A549 (cell line): ENCODE data around the gene CCDC50. TPM values are rescaled to one million over a fixed set of nuclear protein-coding genes. Genes with fewer than 3 reads are reported as not detected.

Source experiments
- ATAC-seq, 2 experiments: fragments of 200-7000 bp in 1 of 2; fragments of >200 bp in 1 of 2; cut with Nextera tagmentation in 1 of 2; cut with Tn5 transposase in 1 of 2; 3 replicates each; pipeline versions ENCODE4 v1.8.0 to v1.9.1; 2018 to 2020; ENCODE audit warnings: mild to moderate bottlenecking in 1 of 2, moderate library complexity in 1 of 2
- CTCF ChIA-PET: fragments of 300-600 bp; sonication (Branson Sonifier 250); formaldehyde crosslinking; extraction: SDS; loops from one replicate; lab custom pipeline; 2021; ENCODE audit warnings: antibody characterized with exemption, inconsistent platforms; lab: Yijun Ruan, JAX
- POLR2A ChIA-PET: fragments of 350-600 bp; formaldehyde crosslinking; extraction: SDS; loops from one replicate; lab custom pipeline; 2021; ENCODE audit warnings: antibody characterized with exemption, inconsistent platforms; lab: Yijun Ruan, JAX
- DNase-seq, 2 experiments: peaks; one replicate each; pipeline versions ENCODE4 v3.0.0 to v3.0.0-alpha.2; 2011 to 2016; ENCODE audit warnings: low read depth in 1 of 2, low spot score in 1 of 2
- FAIRE-seq: peaks from 2 replicates; lab custom pipeline; 2011; peaks lifted over from hg19 to GRCh38; lab: Jason Lieb, UNC
- H3K27ac ChIP-seq, 2 experiments: fragments of >200 bp; sonication (Bioruptor Twin); formaldehyde crosslinking; 3 replicates each; pipeline ENCODE4 v1.5.1; 2016 to 2017
- H3K4me1 ChIP-seq: fragments of >200 bp; sonication (Bioruptor Twin); formaldehyde crosslinking; 3 replicates; pipeline ENCODE4 v1.6.1; 2016
- H3K4me2 ChIP-seq: fragments of >200 bp; sonication (Bioruptor Twin); formaldehyde crosslinking; 3 replicates; pipeline ENCODE4 v1.6.1; 2016
- H3K4me3 ChIP-seq: fragments of >200 bp; sonication (Bioruptor Twin); formaldehyde crosslinking; 3 replicates; pipeline ENCODE4 v1.5.1; 2016
- H3K9me3 ChIP-seq: fragments of >200 bp; sonication (Bioruptor Twin); formaldehyde crosslinking; 3 replicates; pipeline ENCODE4 v1.6.1; 2016
- ESRRA ChIP-seq: fragments of 150-350 bp; IDR thresholded peaks from 2 replicates; pipeline ENCODE4 v1.6.1; 2014; ENCODE audit warnings: mild to moderate bottlenecking, low read length, borderline replicate concordance
- FOSL2 ChIP-seq, 2 experiments: fragments of 450-650 bp in 1 of 2; fragments of >200 bp in 1 of 2; sonication (Bioruptor Twin) in 1 of 2; formaldehyde crosslinking; IDR thresholded peaks; 2 replicates each; pipeline versions ENCODE4 v1.5.0 to v1.6.1; 2016 to 2020; ENCODE audit warnings: mild to moderate bottlenecking in 1 of 2, moderate library complexity in 1 of 2
- FOXS1 ChIP-seq: fragments of 250-450 bp; sonication (Bioruptor Pico); IDR thresholded peaks from 2 replicates; pipeline ENCODE4 v1.5.0; 2020; ENCODE audit warnings: mild to moderate bottlenecking, moderate library complexity
- GATA3 ChIP-seq: IDR thresholded peaks from 2 replicates; pipeline ENCODE4 v1.6.1; 2012; ENCODE audit warnings: borderline replicate concordance
- HDAC2 ChIP-seq: fragments of 200-600 bp; sonication (generic); IDR thresholded peaks from 2 replicates; pipeline ENCODE4 v1.6.1; 2016
- JUN ChIP-seq, 2 experiments: fragments of >200 bp; sonication (Bioruptor Twin); formaldehyde crosslinking; IDR thresholded peaks; 2 replicates in 1 of 2; 3 replicates in 1 of 2; pipeline ENCODE4 v1.6.1; 2016 to 2017
- KDM5A ChIP-seq: fragments of 200-600 bp; sonication (generic); IDR thresholded peaks from 2 replicates; pipeline ENCODE4 v1.6.1; 2016; ENCODE audit warnings: antibody characterized with exemption, mild to moderate bottlenecking
- NFE2L2 ChIP-seq: fragments of 150-350 bp; conservative IDR thresholded peaks from 2 replicates; pipeline ENCODE4 v1.6.1; 2014; ENCODE audit warnings: low read length
- NR3C1 ChIP-seq: fragments of >200 bp; sonication (Bioruptor Twin); formaldehyde crosslinking; IDR thresholded peaks from 3 replicates; pipeline ENCODE4 v1.6.1; 2017
- PBX3 ChIP-seq: IDR thresholded peaks from 2 replicates; pipeline ENCODE4 v1.6.1; 2012
- PHF8 ChIP-seq: fragments of 200-600 bp; sonication (generic); IDR thresholded peaks from 2 replicates; pipeline ENCODE4 v1.6.1; 2016; ENCODE audit warnings: low read depth, mild to moderate bottlenecking, antibody characterized with exemption, moderate library complexity, borderline replicate concordance
- POLR2A ChIP-seq: IDR thresholded peaks from 2 replicates; pipeline ENCODE4 v1.6.1; 2012; ENCODE audit warnings: mild to moderate bottlenecking, low read length
- RAD21 ChIP-seq, 2 experiments: fragments of >200 bp in 1 of 2; sonication (Bioruptor Twin) in 1 of 2; formaldehyde crosslinking in 1 of 2; IDR thresholded peaks in 1 of 2; conservative IDR thresholded peaks in 1 of 2; 2 replicates in 1 of 2; 3 replicates in 1 of 2; pipeline ENCODE4 v1.6.1; 2012 to 2018; ENCODE audit warnings: inconsistent platforms in 1 of 2
- RARB ChIP-seq: fragments of 250-450 bp; sonication (Bioruptor Pico); IDR thresholded peaks from 2 replicates; pipeline ENCODE4 v1.8.0; 2021; ENCODE audit warnings: mild to moderate bottlenecking, moderate library complexity
- ZNF302 ChIP-seq: fragments of 250-450 bp; sonication (Bioruptor Pico); IDR thresholded peaks from 2 replicates; pipeline ENCODE4 v1.9.0; 2021; ENCODE audit warnings: inconsistent platforms, mild to moderate bottlenecking, moderate library complexity
- WGBS: methylation state at CpG from one replicate; pipeline ENCODE4 v1.1.6; 2017; ENCODE audit errors: missing lambda C conversion rate; 5-methylcytosine and 5-hydroxymethylcytosine counted together
- polyA plus RNA-seq, 4 experiments: library from polyadenylated mRNA; depleted of rRNA in 3 of 4; stranded (reverse); fragments of >200 nt; fragmentation: RNase III in 1 of 4; extraction: RNeasy Plus Mini Kit Qiagen cat#74134 plus additional on column Dnase treatment in 1 of 4; gene quantifications; 2 replicates in 3 of 4; 3 replicates in 1 of 4; pipeline ENCODE4 v1.2.3, GENCODE V29; 2011 to 2017
- TF ChIP-seq, protein P1 (sequence below): fragments of 250-450 bp; sonication (Bioruptor Pico); IDR thresholded peaks from 2 replicates; pipeline ENCODE4 v1.5.0; 2020; ENCODE audit warnings: low read depth, mild to moderate bottlenecking, moderate library complexity
- TF ChIP-seq, protein P2 (sequence below): fragments of >200 bp; sonication (Bioruptor Twin); formaldehyde crosslinking; IDR thresholded peaks from 3 replicates; pipeline ENCODE4 v1.6.1; 2016

Gene CCDC50
- polyA plus RNA-seq, 2 of the 4 experiments (the other 2 are of a cell fraction): 20.1 to 43.8 TPM

DNA sequence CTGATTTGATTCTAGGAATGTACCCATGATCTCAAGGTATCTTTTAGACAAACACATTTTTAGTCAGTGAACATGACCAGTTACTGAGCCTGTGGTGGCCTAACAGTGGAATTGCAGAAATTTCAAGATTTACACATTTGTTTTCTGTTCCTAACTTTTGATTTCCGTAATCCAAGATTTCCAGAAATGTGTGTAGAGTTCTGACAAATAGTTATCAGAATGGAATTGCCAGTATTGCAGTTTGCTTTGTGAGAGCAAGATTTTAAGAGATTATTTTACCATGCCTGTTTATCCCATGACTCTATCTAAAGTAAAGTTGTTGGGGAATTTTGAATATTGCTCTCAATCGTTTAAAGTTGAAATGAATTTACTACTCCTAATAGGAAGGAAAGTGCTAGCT lies 12.8 kb downstream of the CCDC50 start:
- DNase-seq: no peak
- ChIA-PET POLR2A (no interaction called here), CTCF (no interaction called here)
- no peak for ATAC-seq
- Histone ChIP-seq H3K27ac (no peak overlapping the region), H3K4me1 (peaks cover 43% of the 10 kb centered on the region), H3K4me2 (no peak overlapping the region), H3K4me3 (no peak overlapping the region), H3K9me3 (no peaks in the 10 kb centered on the region)
- 79% methylated on average over 2 of the region's 2 CpGs for WGBS
- TF ChIP-seq KDM5A: no peak
- no peak for TF ChIP-seq POLR2A
- FAIRE-seq: no peak

GRCh38 chr3:191342411-191342810 lies 13.2 kb downstream of the CCDC50 start:
- no peaks in the 10 kb centered on the region for H3K9me3 ChIP-seq
- no peak overlapping the region for H3K27ac ChIP-seq
- ChIA-PET CTCF (no interaction called here), POLR2A (no interaction called here)
- peaks cover 40% of the 10 kb centered on the region for H3K4me1 ChIP-seq
- ATAC-seq (no peak), DNase-seq (no peak), FAIRE-seq (no peak)
- 0 out of 3 replicates have a peak overlapping the region, but pooled peaks have one; percentile 28 for H3K4me2 ChIP-seq
- TF ChIP-seq ESRRA: no peak
- TF ChIP-seq, protein P1, sequence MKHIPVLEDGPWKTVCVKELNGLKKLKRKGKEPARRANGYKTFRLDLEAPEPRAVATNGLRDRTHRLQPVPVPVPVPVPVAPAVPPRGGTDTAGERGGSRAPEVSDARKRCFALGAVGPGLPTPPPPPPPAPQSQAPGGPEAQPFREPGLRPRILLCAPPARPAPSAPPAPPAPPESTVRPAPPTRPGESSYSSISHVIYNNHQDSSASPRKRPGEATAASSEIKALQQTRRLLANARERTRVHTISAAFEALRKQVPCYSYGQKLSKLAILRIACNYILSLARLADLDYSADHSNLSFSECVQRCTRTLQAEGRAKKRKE: no peak
- TF ChIP-seq, protein P2, sequence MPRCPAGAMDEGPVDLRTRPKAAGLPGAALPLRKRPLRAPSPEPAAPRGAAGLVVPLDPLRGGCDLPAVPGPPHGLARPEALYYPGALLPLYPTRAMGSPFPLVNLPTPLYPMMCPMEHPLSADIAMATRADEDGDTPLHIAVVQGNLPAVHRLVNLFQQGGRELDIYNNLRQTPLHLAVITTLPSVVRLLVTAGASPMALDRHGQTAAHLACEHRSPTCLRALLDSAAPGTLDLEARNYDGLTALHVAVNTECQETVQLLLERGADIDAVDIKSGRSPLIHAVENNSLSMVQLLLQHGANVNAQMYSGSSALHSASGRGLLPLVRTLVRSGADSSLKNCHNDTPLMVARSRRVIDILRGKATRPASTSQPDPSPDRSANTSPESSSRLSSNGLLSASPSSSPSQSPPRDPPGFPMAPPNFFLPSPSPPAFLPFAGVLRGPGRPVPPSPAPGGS: no peak
- no peak overlapping the region for H3K4me3 ChIP-seq

DNA sequence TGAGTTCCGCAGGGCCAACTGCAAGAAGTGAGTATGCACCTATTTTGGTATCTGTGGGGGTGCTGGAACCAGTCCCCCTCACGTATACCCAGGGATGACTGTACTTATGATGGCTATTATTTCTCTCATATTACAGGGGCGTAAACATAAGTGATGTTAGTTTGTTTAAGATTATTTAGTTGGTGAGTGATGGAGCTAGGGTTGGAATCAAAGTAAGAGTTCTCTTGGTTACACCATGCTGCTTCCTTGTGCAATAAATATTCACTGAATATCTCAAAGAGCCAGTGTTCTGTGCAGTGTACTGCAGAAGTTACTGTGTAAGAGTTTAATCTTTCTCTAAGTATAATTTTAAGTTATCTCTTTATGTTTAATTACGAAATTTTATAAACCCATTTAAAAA lies 13.9 kb downstream of the CCDC50 start:
- ATAC-seq: no peak
- H3K4me2 ChIP-seq: peak overlapping the region; percentile 28; the same call in 1 of the 3 replicates
- CTCF ChIA-PET: no interaction called here
- no peak for TF ChIP-seq NFE2L2
- H3K27ac ChIP-seq: no peak overlapping the region
- WGBS: 60% methylated on average over 4 of the region's 4 CpGs
- H3K4me3 ChIP-seq: no peak overlapping the region
- no peak for DNase-seq
- POLR2A ChIA-PET: no interaction called here
- no peak for FAIRE-seq
- peaks cover 32% of the 10 kb centered on the region for H3K4me1 ChIP-seq
- no peaks in the 10 kb centered on the region for H3K9me3 ChIP-seq

DNA sequence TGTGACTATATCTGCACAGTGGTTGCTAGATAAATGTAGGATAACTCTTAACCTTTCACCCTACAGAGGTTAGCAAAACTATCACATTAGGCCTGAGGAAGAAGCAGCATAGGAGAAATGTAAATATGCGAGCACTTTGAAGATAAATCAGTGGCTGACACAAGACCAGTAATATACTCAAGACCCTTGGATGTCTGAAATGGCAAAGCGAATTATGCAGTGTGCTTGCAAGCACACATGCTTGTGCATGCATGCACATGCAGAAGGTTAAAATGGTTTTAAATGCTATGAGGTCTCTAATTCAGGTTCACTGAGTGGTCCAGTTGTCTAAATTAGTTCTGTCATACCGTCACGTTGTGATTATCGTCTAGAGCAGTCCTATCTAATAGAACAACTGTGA lies 14.7 kb downstream of the CCDC50 start:
- ChIA-PET POLR2A (no interaction called here), CTCF (no interaction called here)
- no peak overlapping the region for H3K4me2 ChIP-seq
- DNase-seq: no peak
- 89% methylated on average over 5 of the region's 5 CpGs for WGBS
- H3K27ac ChIP-seq: no peak overlapping the region
- peaks cover 25% of the 10 kb centered on the region for H3K4me1 ChIP-seq
- TF ChIP-seq FOXS1 (CRISPR knock-in tag): no peak
- TF ChIP-seq RAD21 (conservative IDR thresholded peaks at IDR 0.05 in 1 of 2, IDR thresholded peaks at IDR 0.05 in 1 of 2): no peak
- no peak for TF ChIP-seq RARB (CRISPR knock-in tag)
- TF ChIP-seq GATA3: no peak
- TF ChIP-seq ZNF302 (CRISPR knock-in tag): no peak
- no peak for TF ChIP-seq KDM5A
- TF ChIP-seq ESRRA: no peak
- TF ChIP-seq JUN (IDR thresholded peaks at IDR 0.05): no peak
- TF ChIP-seq HDAC2: no peak
- no peak for TF ChIP-seq FOSL2 (IDR thresholded peaks at IDR 0.05)
- TF ChIP-seq FOSL2 (CRISPR knock-in tag; IDR thresholded peaks at IDR 0.05): no peak
- no peak for TF ChIP-seq PBX3
- TF ChIP-seq PHF8: no peak
- TF ChIP-seq NR3C1: no peak
- no peak for ATAC-seq
- no peaks in the 10 kb centered on the region for H3K9me3 ChIP-seq
- no peak overlapping the region for H3K4me3 ChIP-seq
- no peak for FAIRE-seq
